ENCODE results near the gene EXO1.

DNA sequence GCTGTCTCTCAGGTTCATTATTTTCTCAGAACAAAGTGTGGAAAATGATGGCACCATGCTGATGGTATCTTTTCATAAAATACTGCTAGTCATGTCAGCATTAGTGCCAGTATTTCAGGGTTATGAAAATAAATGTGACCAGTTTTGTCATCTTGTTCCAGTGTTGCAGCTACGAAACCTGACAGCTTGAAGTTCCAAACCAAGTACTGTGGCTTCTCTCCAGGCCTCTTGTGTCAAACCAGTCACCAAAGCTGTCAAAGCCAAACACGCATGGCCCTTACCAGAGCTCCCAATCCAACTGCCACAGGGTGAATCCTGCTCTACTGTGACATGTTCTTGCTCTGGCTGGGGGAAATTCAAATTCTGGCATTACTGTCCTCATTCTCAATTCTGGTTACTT, 20.7 kb upstream of the EXO1 start:
- TF ChIP-seq, protein P1, sequence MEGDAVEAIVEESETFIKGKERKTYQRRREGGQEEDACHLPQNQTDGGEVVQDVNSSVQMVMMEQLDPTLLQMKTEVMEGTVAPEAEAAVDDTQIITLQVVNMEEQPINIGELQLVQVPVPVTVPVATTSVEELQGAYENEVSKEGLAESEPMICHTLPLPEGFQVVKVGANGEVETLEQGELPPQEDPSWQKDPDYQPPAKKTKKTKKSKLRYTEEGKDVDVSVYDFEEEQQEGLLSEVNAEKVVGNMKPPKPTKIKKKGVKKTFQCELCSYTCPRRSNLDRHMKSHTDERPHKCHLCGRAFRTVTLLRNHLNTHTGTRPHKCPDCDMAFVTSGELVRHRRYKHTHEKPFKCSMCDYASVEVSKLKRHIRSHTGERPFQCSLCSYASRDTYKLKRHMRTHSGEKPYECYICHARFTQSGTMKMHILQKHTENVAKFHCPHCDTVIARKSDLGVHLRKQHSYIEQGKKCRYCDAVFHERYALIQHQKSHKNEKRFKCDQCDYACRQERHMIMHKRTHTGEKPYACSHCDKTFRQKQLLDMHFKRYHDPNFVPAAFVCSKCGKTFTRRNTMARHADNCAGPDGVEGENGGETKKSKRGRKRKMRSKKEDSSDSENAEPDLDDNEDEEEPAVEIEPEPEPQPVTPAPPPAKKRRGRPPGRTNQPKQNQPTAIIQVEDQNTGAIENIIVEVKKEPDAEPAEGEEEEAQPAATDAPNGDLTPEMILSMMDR (IDR thresholded peaks at IDR 0.05; ENCODE audit: insufficient read depth, low read length, poor library complexity, severe bottlenecking): no peak
- TF ChIP-seq EZH2phosphoT487 (conservative IDR thresholded peaks at IDR 0.05; ENCODE audit: low read length): no peak

Measured in SU-DHL-6 (cell line).